HG02623 (cell line): ENCODE results near the gene SUPT3H.
"Not testable (repeated sequence)": the region's sequence is repeated elsewhere in the genome, so short reads cannot be mapped to it uniquely, and the experiment has no call there.

Experiments
- ATAC-seq: cut with Tn5 transposase; IDR thresholded peaks from one replicate; pipeline ENCODE4 v1.9.1; 2021; ENCODE audit warnings: moderate library complexity; ENCODE audit not compliant: unreplicated experiment

SUPT3H gene

GRCh38 chr6:45185403-45186251 lies 192.1 kb downstream of the SUPT3H start:
- ATAC-seq: no peak

- ATAC-seq: no peak
These were observed 192.8 kb downstream of the SUPT3H start for GRCh38 chr6:45184937-45185336.

- ATAC-seq: no peak
These were observed 193.7 kb downstream of the SUPT3H start for GRCh38 chr6:45184040-45184439.

- ATAC-seq: not testable (repeated sequence)
These were observed 201.4 kb downstream of the SUPT3H start for GRCh38 chr6:45176373-45176772.

GRCh38 chr6:45175272-45175671 lies 202.5 kb downstream of the SUPT3H start:
- ATAC-seq: no peak

GRCh38 chr6:45174045-45174444 lies 203.7 kb downstream of the SUPT3H start:
- ATAC-seq: no peak

GRCh38 chr6:45171380-45171779 lies 206.4 kb downstream of the SUPT3H start:
- ATAC-seq: no peak

GRCh38 chr6:45170309-45170708 lies 207.4 kb downstream of the SUPT3H start:
- no peak for ATAC-seq

- ATAC-seq: no peak
These were observed 207.9 kb downstream of the SUPT3H start for GRCh38 chr6:45169815-45170214.

GRCh38 chr6:45163952-45164766 lies 213.6 kb downstream of the SUPT3H start:
- ATAC-seq: peak; percentile 94

- ATAC-seq: no peak
These were observed 217.4 kb downstream of the SUPT3H start for GRCh38 chr6:45160305-45160704.

GRCh38 chr6:45156075-45156474 lies 221.7 kb downstream of the SUPT3H start:
- ATAC-seq: peak; percentile 99

GRCh38 chr6:45155341-45155894 lies 222.3 kb downstream of the SUPT3H start:
- no peak for ATAC-seq

GRCh38 chr6:45154679-45155078 lies 223.1 kb downstream of the SUPT3H start:
- no peak for ATAC-seq

GRCh38 chr6:45148711-45149341 lies 228.9 kb downstream of the SUPT3H start:
- ATAC-seq: no peak

- ATAC-seq: no peak
These were observed 229.5 kb downstream of the SUPT3H start for GRCh38 chr6:45148278-45148677.

GRCh38 chr6:45145658-45146057 lies 232.1 kb downstream of the SUPT3H start:
- ATAC-seq: not testable (repeated sequence)

- no peak for ATAC-seq
These were observed 239.0 kb downstream of the SUPT3H start for GRCh38 chr6:45138765-45139164.

GRCh38 chr6:45136495-45136894 lies 241.2 kb downstream of the SUPT3H start:
- no peak for ATAC-seq

- ATAC-seq: no peak
These were observed 245.0 kb downstream of the SUPT3H start for GRCh38 chr6:45132658-45133294.

GRCh38 chr6:45132059-45132458 lies 245.7 kb downstream of the SUPT3H start:
- no peak for ATAC-seq
